ENCODE results near the gene FA2H.
"Not testable (repeated sequence)": the region's sequence is repeated elsewhere in the genome, so short reads cannot be mapped to it uniquely, and the experiment has no call there.

FA2H gene

GRCh38 chr16:74769586-74770190 lies 4.9 kb downstream of the FA2H start:
- no peak for DNase-seq

GRCh38 chr16:74768239-74768638 lies 6.4 kb downstream of the FA2H start:
- DNase-seq: no peak

GRCh38 chr16:74767749-74768148 lies 6.9 kb downstream of the FA2H start:
- no peak for DNase-seq

- DNase-seq: no peak
These were observed 7.9 kb downstream of the FA2H start for GRCh38 chr16:74766729-74767128.

- DNase-seq: not testable (repeated sequence)
These were observed 10.4 kb downstream of the FA2H start for GRCh38 chr16:74764184-74764583.

- DNase-seq: no peak
These were observed 13.0 kb downstream of the FA2H start for GRCh38 chr16:74761665-74762064.

GRCh38 chr16:74760007-74760767 lies 14.4 kb downstream of the FA2H start:
- no peak for DNase-seq

- no peak for DNase-seq
These were observed 15.1 kb downstream of the FA2H start for GRCh38 chr16:74759564-74759963.

GRCh38 chr16:74758801-74759200 lies 15.8 kb downstream of the FA2H start:
- DNase-seq: no peak

- no peak for DNase-seq
These were observed 17.3 kb downstream of the FA2H start for GRCh38 chr16:74757349-74757748.

- DNase-seq: no peak
These were observed 18.4 kb downstream of the FA2H start for GRCh38 chr16:74756203-74756602.

GRCh38 chr16:74753180-74753579 lies 21.4 kb downstream of the FA2H start:
- no peak for DNase-seq

- no peak for DNase-seq
These were observed 21.9 kb downstream of the FA2H start for GRCh38 chr16:74752756-74753155.

- no peak for DNase-seq
These were observed 22.4 kb downstream of the FA2H start for GRCh38 chr16:74752258-74752657.

GRCh38 chr16:74751658-74752057 lies 23.0 kb downstream of the FA2H start:
- DNase-seq: no peak

- DNase-seq: no peak
These were observed 25.1 kb downstream of the FA2H start for GRCh38 chr16:74749291-74750055.

GRCh38 chr16:74748616-74749026 lies 26.0 kb downstream of the FA2H start:
- DNase-seq: no peak

GRCh38 chr16:74747716-74748615 lies 26.7 kb downstream of the FA2H start:
- DNase-seq: no peak

- DNase-seq: no peak
These were observed 28.7 kb downstream of the FA2H start for GRCh38 chr16:74745926-74746325.

GRCh38 chr16:74745109-74745615 lies 29.5 kb downstream of the FA2H start:
- DNase-seq: no peak

GRCh38 chr16:74744566-74744965 lies 30.1 kb downstream of the FA2H start:
- DNase-seq: no peak

GRCh38 chr16:74743668-74744299 lies 30.8 kb downstream of the FA2H start:
- DNase-seq: no peak

All from activated gamma-delta T cell (primary cell).